Mesothelial cell of epicardium (in vitro differentiated cells): ENCODE data around the gene SYT5. TPM values are rescaled to one million over a fixed set of nuclear protein-coding genes. Genes with fewer than 3 reads are reported as not detected.
"Not testable (repeated sequence)": the region's sequence is repeated elsewhere in the genome, so short reads cannot be mapped to it uniquely, and the experiment has no call there.

Source experiments
- DNase-seq, 2 experiments: peaks; one replicate each; pipeline ENCODE4 v3.0.0; 2021; ENCODE audit warnings: low spot score in 2 of 2; ENCODE audit not compliant: unreplicated experiment in 2 of 2
- H3K27ac Mint-ChIP-seq: 2 replicates; pipeline ENCODE4 v1.8.0; 2021; ENCODE audit warnings: mixed read lengths
- H3K27me3 Mint-ChIP-seq: 2 replicates; pipeline ENCODE4 v1.8.0; 2021; ENCODE audit warnings: low read depth, mixed read lengths
- H3K36me3 Mint-ChIP-seq: 2 replicates; pipeline ENCODE4 v1.8.0; 2021; ENCODE audit warnings: mixed read lengths
- H3K4me1 Mint-ChIP-seq: 2 replicates; pipeline ENCODE4 v1.8.0; 2021; ENCODE audit warnings: mixed read lengths
- H3K4me3 Mint-ChIP-seq: 2 replicates; pipeline ENCODE4 v1.8.0; 2021; ENCODE audit warnings: mild to moderate bottlenecking, moderate library complexity, mixed read lengths
- H3K9me3 Mint-ChIP-seq: 2 replicates; pipeline ENCODE4 v1.8.0; 2021; ENCODE audit warnings: mixed read lengths
- CTCF ChIP-seq: fragments of 200-600 bp; sonication (generic); IDR thresholded peaks from one replicate; pipeline ENCODE4 v1.5.0; 2021; ENCODE audit warnings: antibody characterized with exemption; ENCODE audit not compliant: unreplicated experiment
- total RNA-seq: library from RNA; stranded (reverse); gene quantifications from 3 replicates; pipeline ENCODE4 v1.2.1, GENCODE V29; 2021

SYT5 gene
- total RNA-seq, 1 donor from 2014 or later = 0.67 TPM

- TF ChIP-seq CTCF = peak; percentile 23
- H3K36me3 Mint-ChIP-seq = peaks cover 4% of the 10 kb centered on the region
- H3K9me3 Mint-ChIP-seq = peaks cover 16% of the 10 kb centered on the region
- H3K27me3 Mint-ChIP-seq = peaks cover 18% of the 10 kb centered on the region
- no peak overlapping the region for H3K4me3 Mint-ChIP-seq
- no peak for DNase-seq
- no peak overlapping the region for H3K27ac Mint-ChIP-seq
- H3K4me1 Mint-ChIP-seq = peaks cover 22% of the 10 kb centered on the region
These were observed 32.4 kb upstream of the SYT5 start for GRCh38 chr19:55212447-55212846.

GRCh38 chr19:55209693-55210472 lies 29.8 kb upstream of the SYT5 start:
- peaks cover 7% of the 10 kb centered on the region for H3K27me3 Mint-ChIP-seq
- no peak for TF ChIP-seq CTCF
- peaks cover 22% of the 10 kb centered on the region for H3K4me1 Mint-ChIP-seq
- no peak for DNase-seq
- no peak overlapping the region for H3K4me3 Mint-ChIP-seq
- peak overlapping the region; percentile 84 for H3K27ac Mint-ChIP-seq
- peaks cover 4% of the 10 kb centered on the region for H3K36me3 Mint-ChIP-seq
- H3K9me3 Mint-ChIP-seq = peaks cover 11% of the 10 kb centered on the region

- H3K27ac Mint-ChIP-seq = peak within 1 kb of the TSS; percentile 84
- H3K36me3 Mint-ChIP-seq = peaks cover 4% of the 10 kb centered on the region
- no peak for TF ChIP-seq CTCF
- peaks cover 22% of the 10 kb centered on the region for H3K4me1 Mint-ChIP-seq
- H3K9me3 Mint-ChIP-seq = peaks cover 7% of the 10 kb centered on the region
- H3K4me3 Mint-ChIP-seq = peak within 1 kb of the TSS; percentile 28
- no peak for DNase-seq
- H3K27me3 Mint-ChIP-seq = peaks cover 5% of the 10 kb centered on the region
These were observed 29.0 kb upstream of the SYT5 start, which contains the start of gene PTPRH for GRCh38 chr19:55208880-55209692. Gene PTPRH (minus strand): TSS chr19:55209501. CDS start chr19:55209433, 68 bp downstream.

GRCh38 chr19:55206664-55207500 lies 26.8 kb upstream of the SYT5 start:
- H3K27ac Mint-ChIP-seq = peak overlapping the region; percentile 98
- H3K27me3 Mint-ChIP-seq = peaks cover 7% of the 10 kb centered on the region
- H3K4me1 Mint-ChIP-seq = peaks cover 22% of the 10 kb centered on the region
- peak overlapping the region; percentile 71 for H3K4me3 Mint-ChIP-seq
- DNase-seq = peak; percentile 51 to 75
- H3K36me3 Mint-ChIP-seq = peaks cover 8% of the 10 kb centered on the region
- TF ChIP-seq CTCF = no peak
- no peaks in the 10 kb centered on the region for H3K9me3 Mint-ChIP-seq

- DNase-seq, H3K9me3 Mint-ChIP-seq, H3K4me1 Mint-ChIP-seq, H3K4me3 Mint-ChIP-seq, H3K27ac Mint-ChIP-seq: not testable (repeated sequence)
- H3K36me3 Mint-ChIP-seq = peaks cover 11% of the 10 kb centered on the region
- peaks cover 16% of the 10 kb centered on the region for H3K27me3 Mint-ChIP-seq
These were observed 22.1 kb upstream of the SYT5 start for GRCh38 chr19:55202199-55202598.
